Neural cell (in vitro differentiated cells): ENCODE data around the gene PARVA. TPM values are rescaled to one million over a fixed set of nuclear protein-coding genes. Genes with fewer than 3 reads are reported as not detected.

Experiments used
- H2AFZ ChIP-seq: fragments of 200-600, 300-800 bp; sonication (generic), shearing (Covaris generic); 2 replicates; pipeline ENCODE4 v1.6.0; 2014; ENCODE audit warnings: low read depth, mild to moderate bottlenecking, antibody characterized with exemption, low read length, moderate library complexity
- H3F3A ChIP-seq: fragments of 200-600 bp; shearing (Covaris generic); 2 replicates; pipeline ENCODE4 v1.6.1; 2016; ENCODE audit warnings: mild to moderate bottlenecking, moderate library complexity, mixed read lengths, antibody characterized with exemption, low read length; ENCODE audit not compliant: insufficient read depth, poor library complexity, severe bottlenecking
- H3K27ac ChIP-seq: fragments of 200-600, 300-800 bp; sonication (generic), shearing (Covaris generic); 2 replicates; pipeline ENCODE4 v1.5.1; 2014; ENCODE audit warnings: mild to moderate bottlenecking, low read length, moderate library complexity
- H3K27me3 ChIP-seq: fragments of 300-800, 200-600 bp; sonication (generic), shearing (Covaris generic); 2 replicates; pipeline ENCODE4 v1.6.0; 2014; ENCODE audit warnings: mild to moderate bottlenecking, low read depth, low read length, moderate library complexity; ENCODE audit not compliant: insufficient read depth
- H3K36me3 ChIP-seq: fragments of 300-800, 200-600 bp; sonication (generic), shearing (Covaris generic); 2 replicates; pipeline ENCODE4 v1.5.1; 2014; ENCODE audit warnings: mild to moderate bottlenecking, antibody characterized with exemption, low read length, moderate library complexity; ENCODE audit not compliant: insufficient read depth
- H3K4me2 ChIP-seq: fragments of 300-800, 200-600 bp; sonication (generic), shearing (Covaris generic); 2 replicates; pipeline ENCODE4 v1.6.0; 2014; ENCODE audit warnings: mild to moderate bottlenecking, low read length
- H3K4me3 ChIP-seq: fragments of 300-800, 200-600 bp; sonication (generic), shearing (Covaris generic); 2 replicates; pipeline ENCODE4 v1.5.1; 2014; ENCODE audit warnings: mild to moderate bottlenecking, low read length, moderate library complexity
- H3K79me2 ChIP-seq: fragments of 200-600 bp; shearing (Covaris generic); replicated peaks from 2 replicates; pipeline ENCODE4 v1.6.0; 2014; ENCODE audit warnings: mild to moderate bottlenecking, low read length, moderate library complexity; ENCODE audit not compliant: insufficient read depth
- H3K9ac ChIP-seq: fragments of 300-800, 200-600 bp; sonication (generic), shearing (Covaris generic); 2 replicates; pipeline ENCODE4 v1.6.1; 2016; ENCODE audit warnings: mild to moderate bottlenecking, low read length, mixed read lengths
- H3K9me2 ChIP-seq: fragments of 200-600 bp; shearing (Covaris generic); 2 replicates; pipeline ENCODE4 v1.6.1; 2016; ENCODE audit warnings: mild to moderate bottlenecking, low read length, mixed read lengths; ENCODE audit not compliant: insufficient read depth
- H3K9me3 ChIP-seq: fragments of 200-600, 300-800 bp; sonication (generic), shearing (Covaris generic); 2 replicates; pipeline ENCODE4 v1.6.1; 2016; ENCODE audit warnings: mild to moderate bottlenecking, mixed run types, low read length, moderate library complexity, mixed read lengths
- H4K20me1 ChIP-seq: fragments of 200-600 bp; shearing (Covaris generic); 2 replicates; pipeline ENCODE4 v1.6.1; 2016; ENCODE audit warnings: mild to moderate bottlenecking, mixed run types; ENCODE audit not compliant: insufficient read depth
- EP300 ChIP-seq: fragments of 450-650 bp; conservative IDR thresholded peaks from 2 replicates; pipeline ENCODE4 v1.6.1; 2014; ENCODE audit warnings: antibody characterized with exemption, mild to moderate bottlenecking, moderate library complexity; ENCODE audit not compliant: poor library complexity, severe bottlenecking
- EZH2 ChIP-seq: fragments of 200-600, 300-800 bp; shearing (Covaris generic), sonication (generic); IDR thresholded peaks from 2 replicates; pipeline ENCODE4 v1.6.1; 2014; ENCODE audit warnings: antibody characterized with exemption, low read length, borderline replicate concordance, mild to moderate bottlenecking; ENCODE audit not compliant: insufficient read depth, poor library complexity, severe bottlenecking
- MXI1 ChIP-seq: fragments of 450-650 bp; conservative IDR thresholded peaks from 2 replicates; pipeline ENCODE4 v1.6.1; 2014; ENCODE audit warnings: antibody characterized with exemption, mild to moderate bottlenecking; ENCODE audit not compliant: poor library complexity, severe bottlenecking
- POLR2AphosphoS5 ChIP-seq: IDR thresholded peaks from 2 replicates; pipeline ENCODE4 v1.6.1; 2012
- RAD21 ChIP-seq: fragments of 450-650 bp; conservative IDR thresholded peaks from 2 replicates; pipeline ENCODE4 v1.6.1; 2014; ENCODE audit warnings: antibody characterized with exemption, mild to moderate bottlenecking, moderate library complexity
- SMC3 ChIP-seq: fragments of 450-650 bp; conservative IDR thresholded peaks from 2 replicates; pipeline ENCODE4 v1.6.1; 2014; ENCODE audit warnings: antibody characterized with exemption, mild to moderate bottlenecking, moderate library complexity; ENCODE audit not compliant: poor library complexity
- TAF1 ChIP-seq: IDR thresholded peaks from 2 replicates; pipeline ENCODE4 v1.6.1; 2012; ENCODE audit warnings: low read depth
- polyA plus RNA-seq: library from polyadenylated mRNA; depleted of rRNA; stranded (reverse); fragments of >200 nt; gene quantifications from 2 replicates; pipeline ENCODE4 v1.2.3, GENCODE V29; 2014
- TF ChIP-seq, protein P1 (sequence below): fragments of 450-650 bp; IDR thresholded peaks from 2 replicates; pipeline ENCODE4 v1.5.1; 2014; ENCODE audit warnings: antibody characterized with exemption, mild to moderate bottlenecking, moderate library complexity; ENCODE audit not compliant: poor library complexity, severe bottlenecking
- TF ChIP-seq, protein P2 (sequence below): IDR thresholded peaks from 2 replicates; pipeline ENCODE4 v1.6.1; 2012; ENCODE audit warnings: borderline replicate concordance

Gene PARVA
- polyA plus RNA-seq, 1 donor from 2014 or later, result 0.94 TPM

DNA sequence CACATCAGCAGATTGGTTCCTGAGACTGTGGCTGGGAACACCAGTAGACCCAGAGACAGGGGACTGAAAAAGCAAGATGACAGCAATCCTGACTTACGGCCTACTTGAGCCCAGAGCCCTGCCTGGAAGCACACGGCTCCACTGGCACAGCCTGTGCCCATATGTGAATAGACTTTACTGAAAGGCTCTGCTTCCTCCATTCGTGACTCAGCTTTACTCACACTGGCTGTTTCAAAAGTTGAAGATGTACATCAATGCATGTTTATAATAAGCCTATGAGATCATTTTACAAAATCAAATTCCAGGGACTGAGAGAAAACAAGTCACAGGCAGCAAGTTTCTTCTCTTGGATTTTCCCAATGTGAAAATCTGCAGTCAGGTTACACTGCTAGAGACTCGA lies 162.2 kb downstream of the PARVA start:
- H3K4me2 ChIP-seq, result no peak overlapping the region
- H2AFZ ChIP-seq, result no peak overlapping the region

DNA sequence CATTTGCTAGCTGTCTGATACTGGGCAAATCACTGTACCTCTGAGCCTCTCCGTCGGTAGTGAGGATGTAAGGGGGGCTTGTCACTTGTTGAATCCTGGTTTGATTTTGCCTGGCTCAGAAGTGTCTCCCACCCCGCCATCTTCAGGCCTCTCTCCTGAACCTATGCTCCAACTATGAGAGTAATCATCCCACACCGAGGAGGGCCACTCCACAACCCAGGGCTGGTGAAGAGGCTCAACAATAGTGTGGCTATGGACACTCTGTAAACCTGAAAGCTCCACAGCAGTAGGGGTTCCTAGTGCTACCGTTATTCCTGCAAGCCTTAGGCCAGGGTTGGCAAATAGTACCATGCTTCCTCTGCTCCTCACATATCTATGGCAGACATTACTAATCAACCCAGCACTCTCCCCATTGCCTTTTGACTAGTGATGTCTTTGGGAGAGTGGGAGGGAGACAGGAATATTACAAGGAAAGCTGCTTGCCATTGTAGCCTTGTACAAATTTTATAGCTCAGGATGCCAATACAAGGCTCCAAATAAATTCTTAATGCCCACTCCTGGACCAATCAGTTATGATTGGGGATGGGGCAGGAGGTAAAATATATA lies 162.8 kb downstream of the PARVA start:
- H3K27me3 ChIP-seq, result no peaks in the 10 kb centered on the region
- H3K9me2 ChIP-seq, result no peaks in the 10 kb centered on the region
- H3K4me2 ChIP-seq, result no peak overlapping the region
- no peaks in the 10 kb centered on the region for H3K79me2 ChIP-seq
- H3K27ac ChIP-seq, result no peak overlapping the region
- no peaks in the 10 kb centered on the region for H3K9me3 ChIP-seq
- no peaks in the 10 kb centered on the region for H3K36me3 ChIP-seq
- TF ChIP-seq, protein P1, sequence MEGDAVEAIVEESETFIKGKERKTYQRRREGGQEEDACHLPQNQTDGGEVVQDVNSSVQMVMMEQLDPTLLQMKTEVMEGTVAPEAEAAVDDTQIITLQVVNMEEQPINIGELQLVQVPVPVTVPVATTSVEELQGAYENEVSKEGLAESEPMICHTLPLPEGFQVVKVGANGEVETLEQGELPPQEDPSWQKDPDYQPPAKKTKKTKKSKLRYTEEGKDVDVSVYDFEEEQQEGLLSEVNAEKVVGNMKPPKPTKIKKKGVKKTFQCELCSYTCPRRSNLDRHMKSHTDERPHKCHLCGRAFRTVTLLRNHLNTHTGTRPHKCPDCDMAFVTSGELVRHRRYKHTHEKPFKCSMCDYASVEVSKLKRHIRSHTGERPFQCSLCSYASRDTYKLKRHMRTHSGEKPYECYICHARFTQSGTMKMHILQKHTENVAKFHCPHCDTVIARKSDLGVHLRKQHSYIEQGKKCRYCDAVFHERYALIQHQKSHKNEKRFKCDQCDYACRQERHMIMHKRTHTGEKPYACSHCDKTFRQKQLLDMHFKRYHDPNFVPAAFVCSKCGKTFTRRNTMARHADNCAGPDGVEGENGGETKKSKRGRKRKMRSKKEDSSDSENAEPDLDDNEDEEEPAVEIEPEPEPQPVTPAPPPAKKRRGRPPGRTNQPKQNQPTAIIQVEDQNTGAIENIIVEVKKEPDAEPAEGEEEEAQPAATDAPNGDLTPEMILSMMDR, result no peak
- TF ChIP-seq RAD21 (no peak), EP300 (no peak)
- H4K20me1 ChIP-seq, result no peaks in the 10 kb centered on the region
- H2AFZ ChIP-seq, result no peak overlapping the region
- no peaks in the 10 kb centered on the region for H3F3A ChIP-seq
- H3K9ac ChIP-seq, result no peak overlapping the region
- no peak overlapping the region for H3K4me3 ChIP-seq

More for the DNA sequence above, 162.2 kb downstream of the PARVA start:
- H3K79me2 ChIP-seq, result no peaks in the 10 kb centered on the region
- H4K20me1 ChIP-seq, result no peaks in the 10 kb centered on the region
- no peaks in the 10 kb centered on the region for H3K9me2 ChIP-seq
- TF ChIP-seq POLR2AphosphoS5 (no peak), EZH2 (no peak), MXI1 (no peak), TAF1 (no peak), SMC3 (no peak), EP300 (no peak), RAD21 (no peak)
- TF ChIP-seq, protein P2, sequence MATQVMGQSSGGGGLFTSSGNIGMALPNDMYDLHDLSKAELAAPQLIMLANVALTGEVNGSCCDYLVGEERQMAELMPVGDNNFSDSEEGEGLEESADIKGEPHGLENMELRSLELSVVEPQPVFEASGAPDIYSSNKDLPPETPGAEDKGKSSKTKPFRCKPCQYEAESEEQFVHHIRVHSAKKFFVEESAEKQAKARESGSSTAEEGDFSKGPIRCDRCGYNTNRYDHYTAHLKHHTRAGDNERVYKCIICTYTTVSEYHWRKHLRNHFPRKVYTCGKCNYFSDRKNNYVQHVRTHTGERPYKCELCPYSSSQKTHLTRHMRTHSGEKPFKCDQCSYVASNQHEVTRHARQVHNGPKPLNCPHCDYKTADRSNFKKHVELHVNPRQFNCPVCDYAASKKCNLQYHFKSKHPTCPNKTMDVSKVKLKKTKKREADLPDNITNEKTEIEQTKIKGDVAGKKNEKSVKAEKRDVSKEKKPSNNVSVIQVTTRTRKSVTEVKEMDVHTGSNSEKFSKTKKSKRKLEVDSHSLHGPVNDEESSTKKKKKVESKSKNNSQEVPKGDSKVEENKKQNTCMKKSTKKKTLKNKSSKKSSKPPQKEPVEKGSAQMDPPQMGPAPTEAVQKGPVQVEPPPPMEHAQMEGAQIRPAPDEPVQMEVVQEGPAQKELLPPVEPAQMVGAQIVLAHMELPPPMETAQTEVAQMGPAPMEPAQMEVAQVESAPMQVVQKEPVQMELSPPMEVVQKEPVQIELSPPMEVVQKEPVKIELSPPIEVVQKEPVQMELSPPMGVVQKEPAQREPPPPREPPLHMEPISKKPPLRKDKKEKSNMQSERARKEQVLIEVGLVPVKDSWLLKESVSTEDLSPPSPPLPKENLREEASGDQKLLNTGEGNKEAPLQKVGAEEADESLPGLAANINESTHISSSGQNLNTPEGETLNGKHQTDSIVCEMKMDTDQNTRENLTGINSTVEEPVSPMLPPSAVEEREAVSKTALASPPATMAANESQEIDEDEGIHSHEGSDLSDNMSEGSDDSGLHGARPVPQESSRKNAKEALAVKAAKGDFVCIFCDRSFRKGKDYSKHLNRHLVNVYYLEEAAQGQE, result no peak
- TF ChIP-seq, protein P1, result no peak
- H3K27ac ChIP-seq, result no peak overlapping the region
- no peak overlapping the region for H3K4me3 ChIP-seq
- no peaks in the 10 kb centered on the region for H3K9me3 ChIP-seq
- H3K9ac ChIP-seq, result no peak overlapping the region
- H3F3A ChIP-seq, result no peaks in the 10 kb centered on the region
- H3K27me3 ChIP-seq, result no peaks in the 10 kb centered on the region
- no peaks in the 10 kb centered on the region for H3K36me3 ChIP-seq
